Endothelial cell of umbilical vein (primary cell): ENCODE results near the gene POR. TPM values are rescaled to one million over a fixed set of nuclear protein-coding genes. Genes with fewer than 3 reads are reported as not detected.

Experiments used
- BruUV-seq: library from RNA; stranded (reverse); fragments of 400-500 nt; replicated peaks from 2 replicates; lab custom pipeline; 2021; lab: Mats Ljungman, UMichigan
- CTCF ChIA-PET: fragments of 300-600, 350-600 bp; sonication (Branson Sonifier 250); formaldehyde crosslinking; loops from one replicate; lab custom pipeline; 2021; ENCODE audit warnings: antibody characterized with exemption, inconsistent platforms; lab: Charles Lee
- POLR2A ChIA-PET: fragments of 300-600, 350-600 bp; sonication (Branson Sonifier 250); formaldehyde crosslinking; loops from one replicate; lab custom pipeline; 2021; ENCODE audit warnings: antibody characterized with exemption, inconsistent platforms; lab: Charles Lee
- DNase-seq: peaks from one replicate; pipeline ENCODE4 v3.0.0-alpha.2; 2011; ENCODE audit warnings: low read depth, low spot score
- FAIRE-seq: peaks from 2 replicates; lab custom pipeline; 2011; peaks lifted over from hg19 to GRCh38; lab: Jason Lieb, UNC
- H2AFZ ChIP-seq: 2 replicates; pipeline ENCODE4 v1.6.0; 2012; ENCODE audit warnings: low read depth, low read length, control low read depth, inconsistent platforms
- H3K27ac ChIP-seq: 2 replicates; pipeline ENCODE4 v1.5.1; 2011; ENCODE audit warnings: low read depth, mild to moderate bottlenecking, control low read depth, low read length, moderate library complexity; ENCODE audit not compliant: insufficient read depth
- H3K27me3 ChIP-seq, 2 experiments: 2 replicates each; pipeline versions ENCODE4 v1.6.0 to v1.6.1; 2011; ENCODE audit warnings: low read length in 2 of 2, mixed read lengths in 1 of 2; ENCODE audit not compliant: control insufficient read depth in 2 of 2, insufficient read depth in 2 of 2
- H3K36me3 ChIP-seq, 2 experiments: 2 replicates in 1 of 2; 3 replicates in 1 of 2; pipeline ENCODE4 v1.5.1; 2011; ENCODE audit warnings: low read length in 2 of 2, mild to moderate bottlenecking in 1 of 2, moderate library complexity in 1 of 2; ENCODE audit not compliant: control insufficient read depth in 2 of 2, insufficient read depth in 2 of 2; ENCODE audit errors: extremely low read depth in 1 of 2
- H3K4me1 ChIP-seq: 3 replicates; pipeline ENCODE4 v1.5.1; 2011; ENCODE audit warnings: mild to moderate bottlenecking, low read length; ENCODE audit not compliant: control insufficient read depth, insufficient read depth; ENCODE audit errors: extremely low read depth
- H3K4me2 ChIP-seq: 2 replicates; pipeline ENCODE4 v1.6.1; 2011; ENCODE audit warnings: low read length, control low read depth, mixed read lengths; ENCODE audit not compliant: insufficient read depth
- H3K4me3 ChIP-seq, 3 experiments: fragments of 200-600 bp in 1 of 3; sonication (generic), shearing (Covaris generic) in 1 of 3; replicated peaks in 1 of 3; 2 replicates each; pipeline ENCODE4 v1.5.1; 2011 to 2016; ENCODE audit warnings: control low read depth in 3 of 3, low read length in 3 of 3, mild to moderate bottlenecking in 2 of 3, inconsistent platforms in 1 of 3, low read depth in 1 of 3, moderate library complexity in 1 of 3; ENCODE audit not compliant: insufficient read depth in 1 of 3
- H3K79me2 ChIP-seq: 2 replicates; pipeline ENCODE4 v1.6.0; 2012; ENCODE audit warnings: low read length, inconsistent platforms; ENCODE audit not compliant: control insufficient read depth, insufficient read depth
- H3K9ac ChIP-seq: replicated peaks from 2 replicates; pipeline ENCODE3; 2011; ENCODE audit warnings: low read length, control low read depth; ENCODE audit not compliant: insufficient read depth; ENCODE audit errors: extremely low read depth
- H3K9me1 ChIP-seq: replicated peaks from 3 replicates; pipeline ENCODE4 v1.6.0; 2011; ENCODE audit warnings: mild to moderate bottlenecking, low read length; ENCODE audit not compliant: control insufficient read depth, insufficient read depth; ENCODE audit errors: extremely low read depth
- H3K9me3 ChIP-seq: replicated peaks from 2 replicates; pipeline ENCODE4 v1.5.1; 2012; ENCODE audit warnings: low read length, inconsistent platforms; ENCODE audit not compliant: control insufficient read depth, insufficient read depth
- H4K20me1 ChIP-seq: replicated peaks from 2 replicates; pipeline ENCODE3; 2011; ENCODE audit warnings: mild to moderate bottlenecking, low read length; ENCODE audit not compliant: control insufficient read depth, insufficient read depth; ENCODE audit errors: extremely low read depth
- EZH2 ChIP-seq: IDR thresholded peaks from 2 replicates; pipeline ENCODE4 v1.6.1; 2012; ENCODE audit warnings: borderline replicate concordance, low read depth, mild to moderate bottlenecking, moderate library complexity, low read length, inconsistent platforms; ENCODE audit not compliant: severe bottlenecking
- FOS ChIP-seq: IDR thresholded peaks from 2 replicates; pipeline ENCODE4 v1.6.1; 2011; ENCODE audit warnings: mild to moderate bottlenecking, low read length, moderate library complexity, borderline replicate concordance; ENCODE audit not compliant: insufficient read depth
- GATA2 ChIP-seq: IDR thresholded peaks from 2 replicates; pipeline ENCODE4 v1.7.0; 2011; ENCODE audit warnings: low read depth, mild to moderate bottlenecking, moderate library complexity, mixed read lengths, low read length; ENCODE audit not compliant: insufficient read length, insufficient read depth
- JUN ChIP-seq: IDR thresholded peaks from 2 replicates; pipeline ENCODE4 v1.6.1; 2011; ENCODE audit warnings: borderline replicate concordance, low read depth; ENCODE audit not compliant: insufficient read length, insufficient read depth
- MYC ChIP-seq: IDR thresholded peaks from one replicate; pipeline ENCODE4 v1.6.1; 2011; ENCODE audit warnings: mild to moderate bottlenecking, low read depth, low read length
- POLR2A ChIP-seq: IDR thresholded peaks from 2 replicates; pipeline ENCODE4 v1.6.1; 2012; ENCODE audit warnings: low read depth, mild to moderate bottlenecking, control low read depth, low read length
- POLR2AphosphoS5 ChIP-seq: IDR thresholded peaks from 2 replicates; pipeline ENCODE4 v1.6.1; 2012; ENCODE audit warnings: low read depth, mild to moderate bottlenecking, control low read depth, low read length, moderate library complexity; ENCODE audit not compliant: insufficient read depth
- dilution Hi-C: fragments of 300-500 bp; cut with MboI; formaldehyde crosslinking; loops from one replicate; pipeline ENCODE4 v1.15.0; 2019; ENCODE audit warnings: low sequenced_read_pairs; ENCODE audit not compliant: extremely low pct_ligation_motif_present
- intact Hi-C: fragments of 100-400 bp; cut with micrococcal nuclease; formaldehyde crosslinking; loops from one replicate; pipeline ENCODE4 v1.10.0; 2022
- polyA plus RNA-seq, 4 experiments: library from polyadenylated mRNA; depleted of rRNA in 3 of 4; stranded (reverse) in 3 of 4; unstranded in 1 of 4; fragments of >200 nt; gene quantifications; 2 replicates each; pipeline versions ENCODE4 v1.2.1 to v1.2.3, GENCODE V29; 2011 to 2012; ENCODE audit warnings: missing spikeins in 1 of 4
- total RNA-seq: library from RNA; stranded (reverse); gene quantifications from 2 replicates; pipeline ENCODE4 v1.2.3, GENCODE V29; 2021
- TF ChIP-seq, protein P1 (sequence below), 2 donors: IDR thresholded peaks; 1 replicate in 1 of 2; 2 replicates in 1 of 2; pipeline ENCODE4 v1.5.1; 2011; ENCODE audit warnings: low read length in 2 of 2, mild to moderate bottlenecking in 2 of 2, moderate library complexity in 2 of 2, control low read depth in 1 of 2, inconsistent platforms in 1 of 2, low read depth in 1 of 2; ENCODE audit not compliant: insufficient read depth in 1 of 2; ENCODE audit errors: extremely low read depth in 1 of 2
- TF ChIP-seq, protein P2 (sequence below): IDR thresholded peaks from 2 replicates; pipeline ENCODE4 v1.6.1; 2011; ENCODE audit not compliant: insufficient read depth, insufficient read length

POR gene
- total and polyA plus RNA-seq, 2 donors (not counting 3 experiments of a cell fraction or from before 2014, with no cell fraction given), result 59.5 to 73.6 TPM

DNA sequence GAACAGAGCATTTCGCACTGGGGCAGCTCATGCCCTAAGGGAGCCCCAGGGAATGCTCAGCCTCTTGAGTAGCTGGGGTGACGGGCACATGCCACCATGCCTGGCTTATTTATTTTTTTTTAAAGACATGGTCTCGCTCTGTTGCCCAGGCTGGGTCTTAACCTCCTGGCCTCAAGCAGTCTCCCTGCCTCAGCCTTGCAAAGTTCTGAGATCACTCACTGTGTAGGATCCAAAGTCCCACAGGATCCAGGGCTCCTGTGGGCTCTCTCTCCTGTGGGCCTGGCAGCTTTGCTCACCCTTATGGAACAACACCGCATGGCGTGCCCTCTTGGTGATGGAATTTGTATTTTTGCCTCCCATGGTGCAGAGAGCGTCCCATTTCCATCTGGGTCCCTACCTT lies 45.4 kb downstream of the POR start:
- Histone ChIP-seq H3K4me3 (no peak overlapping the region), H2AFZ (no peak overlapping the region), H3K36me3 (peaks cover 5 to 6% of the 10 kb centered on the region in 2 experiments), H3K79me2 (no peaks in the 10 kb centered on the region), H3K27ac (no peak overlapping the region), H3K4me2 (no peak overlapping the region), H3K4me1 (peaks cover 18% of the 10 kb centered on the region), H3K9me3 (no peaks in the 10 kb centered on the region), H4K20me1 (no peaks in the 10 kb centered on the region), H3K9ac (no peak overlapping the region), H3K27me3 (no peaks in the 10 kb centered on the region), H3K9me1 (no peaks in the 10 kb centered on the region)
- TF ChIP-seq EZH2, result no peak
- TF ChIP-seq, protein P1, sequence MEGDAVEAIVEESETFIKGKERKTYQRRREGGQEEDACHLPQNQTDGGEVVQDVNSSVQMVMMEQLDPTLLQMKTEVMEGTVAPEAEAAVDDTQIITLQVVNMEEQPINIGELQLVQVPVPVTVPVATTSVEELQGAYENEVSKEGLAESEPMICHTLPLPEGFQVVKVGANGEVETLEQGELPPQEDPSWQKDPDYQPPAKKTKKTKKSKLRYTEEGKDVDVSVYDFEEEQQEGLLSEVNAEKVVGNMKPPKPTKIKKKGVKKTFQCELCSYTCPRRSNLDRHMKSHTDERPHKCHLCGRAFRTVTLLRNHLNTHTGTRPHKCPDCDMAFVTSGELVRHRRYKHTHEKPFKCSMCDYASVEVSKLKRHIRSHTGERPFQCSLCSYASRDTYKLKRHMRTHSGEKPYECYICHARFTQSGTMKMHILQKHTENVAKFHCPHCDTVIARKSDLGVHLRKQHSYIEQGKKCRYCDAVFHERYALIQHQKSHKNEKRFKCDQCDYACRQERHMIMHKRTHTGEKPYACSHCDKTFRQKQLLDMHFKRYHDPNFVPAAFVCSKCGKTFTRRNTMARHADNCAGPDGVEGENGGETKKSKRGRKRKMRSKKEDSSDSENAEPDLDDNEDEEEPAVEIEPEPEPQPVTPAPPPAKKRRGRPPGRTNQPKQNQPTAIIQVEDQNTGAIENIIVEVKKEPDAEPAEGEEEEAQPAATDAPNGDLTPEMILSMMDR (IDR thresholded peaks at IDR 0.05; ENCODE audit: extremely low read depth in 1 of 2, insufficient read depth in 1 of 2, low read depth in 1 of 2, low read length in 2 of 2), result no peak
- no peak for TF ChIP-seq JUN
- TF ChIP-seq MYC, result no peak
- no peak for TF ChIP-seq FOS
- TF ChIP-seq POLR2AphosphoS5, result no peak
- TF ChIP-seq GATA2, result no peak
- no peak for TF ChIP-seq POLR2A
- TF ChIP-seq, protein P2, sequence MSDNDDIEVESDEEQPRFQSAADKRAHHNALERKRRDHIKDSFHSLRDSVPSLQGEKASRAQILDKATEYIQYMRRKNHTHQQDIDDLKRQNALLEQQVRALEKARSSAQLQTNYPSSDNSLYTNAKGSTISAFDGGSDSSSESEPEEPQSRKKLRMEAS, result no peak
- DNase-seq (no peak), FAIRE-seq (no peak)
- intact Hi-C loops, result no loop called here
- dilution Hi-C loops, result no loop called here
- no TSS peak for BruUV-seq
- POLR2A ChIA-PET, result no interaction called here
- CTCF ChIA-PET, result interaction anchor here (0.6 to 0.7 kb wide), 2 partner anchors 10 to 321 kb away, joined by 3 read pairs; no protein-coding TSS in a partner anchor
